Loucy (cell line): ENCODE results near the gene LHX2.

Source experiments
- EZH2phosphoT487 ChIP-seq: fragments of 200-600 bp; IDR thresholded peaks from 2 replicates; pipeline ENCODE4 v1.6.1; 2018; ENCODE audit warnings: antibody characterized with exemption, mild to moderate bottlenecking, moderate library complexity, borderline replicate concordance
- TF ChIP-seq, protein P1 (sequence below): fragments of 200-600 bp; sonication (generic); conservative IDR thresholded peaks from 2 replicates; pipeline ENCODE4 v1.5.1; 2014; ENCODE audit warnings: mild to moderate bottlenecking, antibody characterized with exemption, low read length

DNA sequence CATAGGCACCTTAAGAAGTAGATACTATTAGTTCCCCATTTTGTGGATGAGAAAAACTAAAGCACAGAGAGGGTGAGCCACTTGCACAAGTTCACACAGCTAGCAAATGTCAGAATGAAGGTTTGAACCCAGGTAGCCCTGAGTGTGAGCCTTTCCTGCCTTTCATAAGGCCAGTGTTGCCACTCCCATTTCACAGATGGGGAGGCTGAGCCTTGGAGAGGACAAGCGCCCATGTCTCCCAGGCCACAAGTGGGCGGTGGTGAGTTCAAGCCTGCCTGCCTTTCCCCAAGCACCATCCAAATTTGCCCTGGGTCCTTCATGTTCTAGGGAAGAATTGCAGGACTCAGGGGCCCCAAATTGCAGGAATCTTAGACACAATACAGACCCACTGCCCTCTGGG lies 50.6 kb downstream of the LHX2 start:
- TF ChIP-seq, protein P1, sequence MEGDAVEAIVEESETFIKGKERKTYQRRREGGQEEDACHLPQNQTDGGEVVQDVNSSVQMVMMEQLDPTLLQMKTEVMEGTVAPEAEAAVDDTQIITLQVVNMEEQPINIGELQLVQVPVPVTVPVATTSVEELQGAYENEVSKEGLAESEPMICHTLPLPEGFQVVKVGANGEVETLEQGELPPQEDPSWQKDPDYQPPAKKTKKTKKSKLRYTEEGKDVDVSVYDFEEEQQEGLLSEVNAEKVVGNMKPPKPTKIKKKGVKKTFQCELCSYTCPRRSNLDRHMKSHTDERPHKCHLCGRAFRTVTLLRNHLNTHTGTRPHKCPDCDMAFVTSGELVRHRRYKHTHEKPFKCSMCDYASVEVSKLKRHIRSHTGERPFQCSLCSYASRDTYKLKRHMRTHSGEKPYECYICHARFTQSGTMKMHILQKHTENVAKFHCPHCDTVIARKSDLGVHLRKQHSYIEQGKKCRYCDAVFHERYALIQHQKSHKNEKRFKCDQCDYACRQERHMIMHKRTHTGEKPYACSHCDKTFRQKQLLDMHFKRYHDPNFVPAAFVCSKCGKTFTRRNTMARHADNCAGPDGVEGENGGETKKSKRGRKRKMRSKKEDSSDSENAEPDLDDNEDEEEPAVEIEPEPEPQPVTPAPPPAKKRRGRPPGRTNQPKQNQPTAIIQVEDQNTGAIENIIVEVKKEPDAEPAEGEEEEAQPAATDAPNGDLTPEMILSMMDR = peak; percentile 39
- no peak for TF ChIP-seq EZH2phosphoT487
